ENCODE measurements around the gene OR7D2.

GRCh38 chr19:9189535-9189934 is 10.8 kb downstream of the OR7D2 start:
- TF ChIP-seq POLR2A (IDR thresholded peaks at IDR 0.05; ENCODE audit: low read length), result no peak
- TF ChIP-seq GATA1 (IDR thresholded peaks at IDR 0.05; ENCODE audit: low read depth, low read length), result no peak

Data from erythroblast (primary cell).